GM12873 (cell line): ENCODE measurements around the gene ISYNA1.

ENCODE experiments used
- TF ChIP-seq, protein P1 (sequence below): IDR thresholded peaks from 2 replicates; pipeline ENCODE4 v1.5.1; 2012; ENCODE audit warnings: low read depth, mild to moderate bottlenecking, moderate library complexity, low read length, control low read depth; ENCODE audit not compliant: insufficient read depth; ENCODE audit errors: missing control alignments

The ISYNA1 gene

GRCh38 chr19:18418483-18419194 is 19.3 kb downstream of the ISYNA1 start:
- TF ChIP-seq, protein P1, sequence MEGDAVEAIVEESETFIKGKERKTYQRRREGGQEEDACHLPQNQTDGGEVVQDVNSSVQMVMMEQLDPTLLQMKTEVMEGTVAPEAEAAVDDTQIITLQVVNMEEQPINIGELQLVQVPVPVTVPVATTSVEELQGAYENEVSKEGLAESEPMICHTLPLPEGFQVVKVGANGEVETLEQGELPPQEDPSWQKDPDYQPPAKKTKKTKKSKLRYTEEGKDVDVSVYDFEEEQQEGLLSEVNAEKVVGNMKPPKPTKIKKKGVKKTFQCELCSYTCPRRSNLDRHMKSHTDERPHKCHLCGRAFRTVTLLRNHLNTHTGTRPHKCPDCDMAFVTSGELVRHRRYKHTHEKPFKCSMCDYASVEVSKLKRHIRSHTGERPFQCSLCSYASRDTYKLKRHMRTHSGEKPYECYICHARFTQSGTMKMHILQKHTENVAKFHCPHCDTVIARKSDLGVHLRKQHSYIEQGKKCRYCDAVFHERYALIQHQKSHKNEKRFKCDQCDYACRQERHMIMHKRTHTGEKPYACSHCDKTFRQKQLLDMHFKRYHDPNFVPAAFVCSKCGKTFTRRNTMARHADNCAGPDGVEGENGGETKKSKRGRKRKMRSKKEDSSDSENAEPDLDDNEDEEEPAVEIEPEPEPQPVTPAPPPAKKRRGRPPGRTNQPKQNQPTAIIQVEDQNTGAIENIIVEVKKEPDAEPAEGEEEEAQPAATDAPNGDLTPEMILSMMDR: no peak

- TF ChIP-seq, protein P1: no peak
These were observed 19.9 kb downstream of the ISYNA1 start for GRCh38 chr19:18418029-18418482.

DNA sequence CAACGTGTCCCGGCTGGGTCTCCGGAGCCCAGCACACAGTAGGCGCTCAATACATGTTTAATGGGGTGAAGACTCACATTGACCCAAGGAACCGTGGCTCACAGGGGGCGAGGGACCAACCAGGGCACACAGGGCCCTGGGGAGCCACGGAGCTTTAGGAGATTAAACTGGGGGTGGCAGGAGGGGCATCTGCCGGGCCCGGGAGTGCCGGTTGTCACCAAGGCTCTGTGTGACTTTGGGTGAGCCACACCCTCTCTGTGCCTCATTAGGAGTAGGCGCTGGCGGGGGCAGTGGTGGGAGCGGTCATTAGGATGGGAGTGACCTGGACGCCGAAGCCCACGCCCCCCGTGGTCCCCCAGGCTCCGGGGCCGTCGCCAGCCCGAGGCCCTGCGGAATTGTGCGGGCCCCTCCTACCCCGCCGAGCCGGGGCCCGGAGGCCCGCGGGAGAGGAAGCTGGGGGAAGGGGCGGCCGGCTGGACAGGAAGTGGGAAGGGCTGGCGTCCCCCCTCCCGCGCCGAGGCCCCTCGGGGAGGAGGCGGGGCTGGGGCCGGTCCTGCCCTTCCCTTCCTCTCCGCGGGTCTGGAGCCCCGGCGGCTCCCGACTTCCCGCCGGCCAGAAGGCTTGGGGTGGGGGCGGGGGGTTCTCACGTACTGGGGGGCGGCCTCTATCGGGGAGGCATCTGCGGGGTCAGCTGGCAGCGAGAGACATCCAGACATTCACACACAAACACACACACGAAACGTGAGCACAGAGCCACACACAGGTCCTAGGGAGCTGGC is 20.5 kb downstream of the ISYNA1 start:
- TF ChIP-seq, protein P1: no peak

DNA sequence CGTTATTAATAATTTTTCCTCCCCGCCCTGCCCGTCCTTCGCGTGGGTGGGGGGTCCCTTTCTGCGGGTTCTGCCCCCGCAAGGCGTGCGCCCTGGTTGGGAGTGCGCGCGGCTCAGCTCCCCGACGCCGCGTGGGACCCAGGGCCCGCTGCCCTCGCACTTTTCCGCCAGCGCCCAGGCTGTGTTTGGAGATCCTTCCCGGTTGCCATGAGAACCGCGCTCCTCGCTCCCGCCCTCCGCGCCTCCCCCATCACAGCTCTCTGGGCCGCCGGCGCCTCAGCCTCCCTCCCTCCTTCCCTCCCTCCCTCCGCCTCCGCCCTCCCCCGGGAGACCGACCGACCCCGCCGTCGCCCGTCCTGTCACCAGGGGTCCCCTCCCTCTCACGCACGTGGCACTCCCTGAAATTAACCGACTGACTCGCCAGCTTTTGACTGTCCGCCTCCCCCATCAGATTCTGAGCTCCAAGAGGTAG is 21.1 kb downstream of the ISYNA1 start:
- TF ChIP-seq, protein P1: no peak

DNA sequence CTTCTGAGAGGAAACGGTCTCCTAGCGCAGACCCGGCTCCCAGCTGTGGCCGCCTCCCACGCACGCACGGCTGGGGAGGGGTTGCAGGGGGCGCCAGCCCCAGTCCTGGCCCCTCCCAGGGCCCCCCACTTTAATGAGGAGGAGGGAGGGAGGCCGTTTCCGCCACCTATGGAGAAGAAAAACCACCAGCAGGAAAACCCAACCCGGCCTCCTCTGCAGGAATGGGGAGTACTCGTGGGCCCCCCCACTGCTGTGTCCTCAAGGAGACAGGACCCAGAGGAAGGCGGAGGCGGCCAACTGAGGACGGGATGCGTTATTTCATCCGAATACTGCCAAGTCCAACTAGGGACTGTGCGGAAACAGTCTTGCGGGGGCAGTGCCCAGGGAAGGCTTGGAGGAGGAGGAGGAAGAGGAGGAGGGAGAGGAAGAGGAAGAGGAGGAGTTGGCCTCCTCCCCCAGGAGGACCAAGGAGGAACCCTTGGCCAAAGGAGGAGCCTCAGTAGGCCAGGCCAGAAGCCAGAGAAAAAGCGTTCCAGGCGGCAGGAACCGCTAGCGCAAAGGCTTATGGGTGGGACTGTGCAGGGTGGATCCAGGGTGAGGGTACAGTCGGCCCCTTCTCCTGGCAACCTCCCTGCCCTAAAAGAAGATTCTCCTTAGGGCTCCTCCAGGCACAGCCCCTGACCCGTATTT is 22.6 kb downstream of the ISYNA1 start:
- TF ChIP-seq, protein P1: no peak

DNA sequence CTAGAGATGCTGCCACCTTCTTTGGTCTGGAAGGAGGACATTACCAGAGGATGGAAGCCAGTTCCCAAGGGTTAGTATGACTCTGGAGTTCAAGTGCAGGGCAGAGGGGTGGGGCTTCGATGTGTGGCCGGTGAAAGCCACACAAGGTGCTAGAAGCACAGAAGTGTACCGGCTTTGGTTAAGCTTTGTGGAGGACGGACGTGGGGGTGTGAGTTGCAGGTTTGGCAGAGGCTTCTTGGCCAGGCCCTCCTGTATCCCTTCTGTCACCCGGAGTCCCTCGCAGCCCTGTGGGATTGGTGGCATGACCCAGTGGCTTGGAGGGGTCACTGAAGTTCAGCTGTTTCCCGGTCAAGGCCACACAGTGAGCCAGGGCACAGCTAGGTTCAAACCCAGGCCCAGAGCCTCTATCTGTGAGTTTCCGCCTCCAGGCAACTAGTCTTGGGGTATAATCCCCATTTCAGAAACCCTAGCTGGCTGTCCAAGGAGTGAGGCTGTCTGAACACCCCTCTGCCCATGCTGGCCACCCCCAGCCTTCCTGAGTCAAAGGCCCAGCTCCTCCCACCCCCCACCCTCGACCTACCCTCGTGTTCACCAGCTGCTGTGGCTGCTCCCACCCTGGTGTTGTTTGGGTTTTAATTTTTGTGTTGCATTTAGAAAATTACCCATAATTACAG is 23.3 kb downstream of the ISYNA1 start:
- TF ChIP-seq, protein P1: no peak
